ENCODE measurements around the gene ALDH1L1. TPM values are rescaled to one million over a fixed set of nuclear protein-coding genes. Genes with fewer than 3 reads are reported as not detected.

The ALDH1L1 gene
- total RNA-seq, 1 experiment from 2014 or later: 0.41 TPM

DNA sequence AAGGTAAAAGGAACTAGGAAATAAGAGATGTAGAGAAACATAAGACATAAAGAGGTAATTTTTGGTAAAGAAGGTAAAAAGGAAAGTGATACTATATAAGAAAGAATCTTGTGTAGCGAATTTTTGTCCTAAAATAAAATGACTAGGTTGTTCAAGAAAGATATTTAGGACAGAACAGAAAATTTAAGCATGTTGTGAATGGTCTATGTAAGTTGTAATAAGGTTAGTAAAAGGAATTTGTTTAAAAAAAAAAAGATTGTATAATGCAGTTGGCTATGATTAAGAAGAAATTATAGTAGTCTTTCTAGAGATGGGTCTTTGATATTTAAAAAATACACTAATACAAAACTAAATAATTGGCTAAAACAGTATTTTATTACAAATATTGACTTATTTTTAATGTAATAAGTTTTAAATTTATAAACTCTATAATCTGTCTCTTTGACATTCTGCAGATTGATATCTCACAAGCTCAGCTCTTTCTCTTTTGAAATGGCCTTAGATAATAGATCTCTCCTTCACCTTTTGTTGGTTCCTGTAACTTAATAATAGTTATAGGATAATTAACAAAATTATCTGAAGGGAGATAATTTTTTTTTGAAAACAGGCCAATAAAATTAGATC, 92.7 kb downstream of the ALDH1L1 start:
- H3K27me3 Mint-ChIP-seq (ENCODE audit: insufficient read depth, unreplicated experiment): no peaks in the 10 kb centered on the region
- intact Hi-C loops (cut with micrococcal nuclease; ENCODE audit: unreplicated experiment): loop anchor here (10.0 kb wide), 1 partner anchor 173 kb away; no protein-coding TSS in a partner anchor
- CTCF ChIA-PET: no interaction called here
- no peak for DNase-seq
- Histone ChIP-seq H3K4me3 (ENCODE audit: low read depth, low read length) (no peak overlapping the region), H3K9me3 (peaks cover 27% of the 10 kb centered on the region), H3K36me3 (ENCODE audit: control insufficient read depth, insufficient read depth, low read length) (no peaks in the 10 kb centered on the region), H3K27me3 (replicated peaks; ENCODE audit: control insufficient read depth, insufficient read depth, low read length) (no peaks in the 10 kb centered on the region), H3K4me1 (peaks cover 7% of the 10 kb centered on the region; the same call in 1 of the 2 replicates)
- H3K36me3 Mint-ChIP-seq (ENCODE audit: insufficient read depth, unreplicated experiment): no peaks in the 10 kb centered on the region
- H3K4me3 Mint-ChIP-seq (ENCODE audit: unreplicated experiment): no peak overlapping the region
- TF ChIP-seq, protein P1, sequence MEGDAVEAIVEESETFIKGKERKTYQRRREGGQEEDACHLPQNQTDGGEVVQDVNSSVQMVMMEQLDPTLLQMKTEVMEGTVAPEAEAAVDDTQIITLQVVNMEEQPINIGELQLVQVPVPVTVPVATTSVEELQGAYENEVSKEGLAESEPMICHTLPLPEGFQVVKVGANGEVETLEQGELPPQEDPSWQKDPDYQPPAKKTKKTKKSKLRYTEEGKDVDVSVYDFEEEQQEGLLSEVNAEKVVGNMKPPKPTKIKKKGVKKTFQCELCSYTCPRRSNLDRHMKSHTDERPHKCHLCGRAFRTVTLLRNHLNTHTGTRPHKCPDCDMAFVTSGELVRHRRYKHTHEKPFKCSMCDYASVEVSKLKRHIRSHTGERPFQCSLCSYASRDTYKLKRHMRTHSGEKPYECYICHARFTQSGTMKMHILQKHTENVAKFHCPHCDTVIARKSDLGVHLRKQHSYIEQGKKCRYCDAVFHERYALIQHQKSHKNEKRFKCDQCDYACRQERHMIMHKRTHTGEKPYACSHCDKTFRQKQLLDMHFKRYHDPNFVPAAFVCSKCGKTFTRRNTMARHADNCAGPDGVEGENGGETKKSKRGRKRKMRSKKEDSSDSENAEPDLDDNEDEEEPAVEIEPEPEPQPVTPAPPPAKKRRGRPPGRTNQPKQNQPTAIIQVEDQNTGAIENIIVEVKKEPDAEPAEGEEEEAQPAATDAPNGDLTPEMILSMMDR (IDR thresholded peaks at IDR 0.05; ENCODE audit: insufficient read depth in 1 of 2, low read depth in 1 of 2, low read length in 1 of 2, severe bottlenecking in 1 of 2, unreplicated experiment in 1 of 2): no peak
- POLR2A ChIA-PET: no interaction called here
- peaks cover 14% of the 10 kb centered on the region for H3K9me3 Mint-ChIP-seq (ENCODE audit: unreplicated experiment)
- no peak overlapping the region for H3K27ac Mint-ChIP-seq (ENCODE audit: unreplicated experiment)
- no TSS peak for BruUV-seq (replicated peaks)
- peaks cover 15% of the 10 kb centered on the region for H3K4me1 Mint-ChIP-seq (ENCODE audit: low read depth, unreplicated experiment)

DNA sequence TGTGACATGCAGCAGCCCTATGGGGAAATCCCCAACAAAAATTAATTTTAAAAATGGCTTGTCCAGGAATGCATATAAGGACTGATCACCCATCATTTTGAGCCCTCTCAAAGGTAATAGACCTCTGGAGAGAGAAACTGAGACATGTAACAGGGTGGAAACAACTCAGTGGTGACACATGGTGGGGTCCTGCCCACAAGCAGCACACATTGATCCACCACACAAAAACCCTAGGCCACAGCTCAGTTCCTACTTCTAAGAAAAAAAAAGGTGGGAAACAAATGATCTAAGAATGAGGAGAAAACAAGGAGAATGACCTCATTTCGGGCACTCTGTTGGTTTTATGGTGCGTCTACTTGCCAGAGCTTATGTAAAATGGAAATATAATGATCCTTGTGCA, 94.5 kb downstream of the ALDH1L1 start:
- CTCF ChIA-PET: no interaction called here
- H3K4me3 Mint-ChIP-seq (ENCODE audit: unreplicated experiment): no peak overlapping the region
- POLR2A ChIA-PET: no interaction called here

DNA sequence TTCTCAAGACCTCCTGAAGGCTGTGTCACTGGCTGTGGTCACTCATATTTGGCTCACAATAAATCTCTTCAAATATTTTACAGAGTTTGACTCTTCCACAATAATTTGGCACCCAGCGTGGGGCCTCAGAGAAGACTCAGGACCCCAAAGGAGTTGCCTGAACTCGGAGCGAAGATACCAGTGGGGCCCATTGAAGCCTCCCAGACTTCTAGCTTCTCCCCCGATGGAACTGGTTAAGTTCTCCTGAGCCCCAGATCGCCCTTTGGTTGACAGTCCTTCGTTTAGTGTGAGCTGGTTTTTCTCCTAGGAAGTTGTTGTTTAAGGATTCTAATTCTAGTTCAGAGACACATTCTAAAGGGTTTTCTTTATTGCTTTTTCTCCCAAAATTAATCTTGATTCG, 95.1 kb downstream of the ALDH1L1 start:
- no peaks in the 10 kb centered on the region for H3K27me3 ChIP-seq (replicated peaks; ENCODE audit: control insufficient read depth, insufficient read depth, low read length)
- Mint-ChIP-seq H3K9me3 (ENCODE audit: unreplicated experiment) (no peaks in the 10 kb centered on the region), H3K4me1 (ENCODE audit: low read depth, unreplicated experiment) (peaks cover 15% of the 10 kb centered on the region), H3K36me3 (ENCODE audit: insufficient read depth, unreplicated experiment) (no peaks in the 10 kb centered on the region), H3K4me3 (ENCODE audit: unreplicated experiment) (peak overlapping the region; percentile 81), H3K27ac (ENCODE audit: unreplicated experiment) (peak overlapping the region; percentile 85), H3K27me3 (ENCODE audit: insufficient read depth, unreplicated experiment) (no peaks in the 10 kb centered on the region)
- H3K36me3 ChIP-seq (ENCODE audit: control insufficient read depth, insufficient read depth, low read length): no peaks in the 10 kb centered on the region
- TF ChIP-seq, protein P1 (IDR thresholded peaks at IDR 0.05; ENCODE audit: insufficient read depth in 1 of 2, low read depth in 1 of 2, low read length in 1 of 2, severe bottlenecking in 1 of 2, unreplicated experiment in 1 of 2): no peak
- ChIA-PET CTCF (no interaction called here), POLR2A (no interaction called here)
- peaks cover 23% of the 10 kb centered on the region for H3K9me3 ChIP-seq
- no TSS peak for BruUV-seq (replicated peaks)
- no peak for DNase-seq
- intact Hi-C loops (cut with micrococcal nuclease; ENCODE audit: unreplicated experiment): loop anchor here (10.0 kb wide), 1 partner anchor 170 kb away; no protein-coding TSS in a partner anchor
- no peak overlapping the region; the same call in 1 of the 2 replicates for H3K4me3 ChIP-seq (ENCODE audit: low read depth, low read length)
- H3K4me1 ChIP-seq: peaks cover 7% of the 10 kb centered on the region; the same call in 1 of the 2 replicates

More for the DNA sequence above, 94.5 kb downstream of the ALDH1L1 start:
- DNase-seq: no peak
- no peak overlapping the region for H3K4me3 ChIP-seq (ENCODE audit: low read depth, low read length)
- no peaks in the 10 kb centered on the region for H3K27me3 ChIP-seq (replicated peaks; ENCODE audit: control insufficient read depth, insufficient read depth, low read length)
- intact Hi-C loops (cut with micrococcal nuclease; ENCODE audit: unreplicated experiment): loop anchor here (10.0 kb wide), 1 partner anchor 171 kb away; no protein-coding TSS in a partner anchor
- no peak overlapping the region for H3K27ac Mint-ChIP-seq (ENCODE audit: unreplicated experiment)
- TF ChIP-seq, protein P1 (IDR thresholded peaks at IDR 0.05; ENCODE audit: insufficient read depth in 1 of 2, low read depth in 1 of 2, low read length in 1 of 2, severe bottlenecking in 1 of 2, unreplicated experiment in 1 of 2): no peak
- H3K4me1 Mint-ChIP-seq (ENCODE audit: low read depth, unreplicated experiment): peaks cover 15% of the 10 kb centered on the region
- H3K36me3 Mint-ChIP-seq (ENCODE audit: insufficient read depth, unreplicated experiment): no peaks in the 10 kb centered on the region
- no peaks in the 10 kb centered on the region for H3K27me3 Mint-ChIP-seq (ENCODE audit: insufficient read depth, unreplicated experiment)
- peaks cover 5% of the 10 kb centered on the region for H3K9me3 Mint-ChIP-seq (ENCODE audit: unreplicated experiment)
- no TSS peak for BruUV-seq (replicated peaks)
- peaks cover 7% of the 10 kb centered on the region; the same call in 1 of the 2 replicates for H3K4me1 ChIP-seq
- no peaks in the 10 kb centered on the region for H3K36me3 ChIP-seq (ENCODE audit: control insufficient read depth, insufficient read depth, low read length)
- peaks cover 23% of the 10 kb centered on the region for H3K9me3 ChIP-seq

All from Caco-2 (cell line).